ENCODE measurements around the gene KCND2. TPM values are rescaled to one million over a fixed set of nuclear protein-coding genes. Genes with fewer than 3 reads are reported as not detected.

KCND2 gene

GRCh38 chr7:120797026-120797645 is 524.2 kb downstream of the KCND2 start:
- Histone ChIP-seq H3K27ac (replicated peaks; ENCODE audit: low read length) (no peak overlapping the region), H2BK15ac (ENCODE audit: low read length) (no peak overlapping the region), H2BK12ac (ENCODE audit: low read length) (no peak overlapping the region), H3K18ac (ENCODE audit: low read length) (no peak overlapping the region), H3K4me1 (ENCODE audit: control insufficient read depth in 2 of 2, insufficient read depth in 1 of 2, low read depth in 1 of 2, low read length in 2 of 2) (no peaks in the 10 kb centered on the region), H2AFZ (ENCODE audit: low read length) (no peak overlapping the region), H3K4me3 (ENCODE audit: low read length in 2 of 2) (no peak overlapping the region), H3K36me3 (replicated peaks in 1 of 2; ENCODE audit: control insufficient read depth in 2 of 2, insufficient read depth in 2 of 2, low read length in 2 of 2) (peaks cover 0 to 3% of the 10 kb centered on the region in 2 donors), H3K4ac (ENCODE audit: low read length) (no peak overlapping the region), H3K4me2 (ENCODE audit: insufficient read depth, low read length, poor library complexity, severe bottlenecking) (no peak overlapping the region), H2AK5ac (ENCODE audit: low read depth, low read length) (no peak overlapping the region), H4K8ac (ENCODE audit: low read depth, low read length) (no peak overlapping the region), H3K14ac (ENCODE audit: low read length) (no peak overlapping the region), H3K27me3 (ENCODE audit: control insufficient read depth in 3 of 3, insufficient read depth in 3 of 3, low read depth in 1 of 3, low read length in 3 of 3) (no peaks in the 10 kb centered on the region), H3K9me3 (replicated peaks in 1 of 2; ENCODE audit: control insufficient read depth in 2 of 2, insufficient read depth in 1 of 2, low read depth in 1 of 2, low read length in 2 of 2) (peaks cover 0 to 8% of the 10 kb centered on the region in 2 donors), H3K79me1 (ENCODE audit: low read depth, low read length) (no peaks in the 10 kb centered on the region), H4K91ac (ENCODE audit: low read depth, low read length, poor library complexity) (no peak overlapping the region), H3K23ac (ENCODE audit: low read depth, low read length, poor library complexity) (no peak overlapping the region), H2BK5ac (ENCODE audit: low read length) (no peak overlapping the region), H3K9ac (ENCODE audit: low read depth, low read length, poor library complexity) (no peak overlapping the region), H2BK120ac (ENCODE audit: low read depth, low read length) (no peak overlapping the region)
- WGBS, 2 donors (ENCODE audit: extremely low coverage in 2 of 2, insufficient read length in 2 of 2, insufficient replicate concordance in 1 of 2) = no CpG with 5 or more reads among the region's 7 CpGs
- DNase-seq (ENCODE audit: low spot score) = no peak

- H3K27me3 ChIP-seq (ENCODE audit: control insufficient read depth in 3 of 3, insufficient read depth in 3 of 3, low read depth in 1 of 3, low read length in 3 of 3) = no peaks in the 10 kb centered on the region
- no peak overlapping the region for H3K27ac ChIP-seq (replicated peaks; ENCODE audit: low read length)
- no peak overlapping the region for H2BK15ac ChIP-seq (ENCODE audit: low read length)
- peaks cover 0 to 8% of the 10 kb centered on the region in 2 donors for H3K9me3 ChIP-seq (replicated peaks in 1 of 2; ENCODE audit: control insufficient read depth in 2 of 2, insufficient read depth in 1 of 2, low read depth in 1 of 2, low read length in 2 of 2)
- no peak overlapping the region for H3K23ac ChIP-seq (ENCODE audit: low read depth, low read length, poor library complexity)
- H2BK5ac ChIP-seq (ENCODE audit: low read length) = no peak overlapping the region
- no peaks in the 10 kb centered on the region for H3K4me1 ChIP-seq (ENCODE audit: control insufficient read depth in 2 of 2, insufficient read depth in 1 of 2, low read depth in 1 of 2, low read length in 2 of 2)
- H2BK12ac ChIP-seq (ENCODE audit: low read length) = no peak overlapping the region
- no peak overlapping the region for H3K4me2 ChIP-seq (ENCODE audit: insufficient read depth, low read length, poor library complexity, severe bottlenecking)
- H3K9ac ChIP-seq (ENCODE audit: low read depth, low read length, poor library complexity) = no peak overlapping the region
- no peak overlapping the region for H2AFZ ChIP-seq (ENCODE audit: low read length)
- H3K79me1 ChIP-seq (ENCODE audit: low read depth, low read length) = no peaks in the 10 kb centered on the region
- no peak overlapping the region for H3K4me3 ChIP-seq (ENCODE audit: low read length in 2 of 2)
- WGBS, 2 donors (ENCODE audit: extremely low coverage in 2 of 2, insufficient read length in 2 of 2, insufficient replicate concordance in 1 of 2) = no CpG with 5 or more reads among the region's 1 CpG
- H3K18ac ChIP-seq (ENCODE audit: low read length) = no peak overlapping the region
- no peak overlapping the region for H3K14ac ChIP-seq (ENCODE audit: low read length)
- peaks cover 3 to 10% of the 10 kb centered on the region in 2 donors for H3K36me3 ChIP-seq (replicated peaks in 1 of 2; ENCODE audit: control insufficient read depth in 2 of 2, insufficient read depth in 2 of 2, low read length in 2 of 2)
- H3K4ac ChIP-seq (ENCODE audit: low read length) = no peak overlapping the region
- no peak overlapping the region for H2BK120ac ChIP-seq (ENCODE audit: low read depth, low read length)
- no peak overlapping the region for H4K8ac ChIP-seq (ENCODE audit: low read depth, low read length)
- DNase-seq (ENCODE audit: low spot score) = no peak
- no peak overlapping the region for H4K91ac ChIP-seq (ENCODE audit: low read depth, low read length, poor library complexity)
- H2AK5ac ChIP-seq (ENCODE audit: low read depth, low read length) = no peak overlapping the region
These were observed 526.2 kb downstream of the KCND2 start for GRCh38 chr7:120799147-120799546.

Small RNA genes lying within 50 kb of the gene (small RNA-seq; reads per million reads assigned to genes)
- gene RNU6-581P (ENCODE audit: insufficient read depth) = not detected

All from neuronal stem cell (in vitro differentiated cells).